ENCODE data around the gene SH3D21.

SH3D21 gene

DNA sequence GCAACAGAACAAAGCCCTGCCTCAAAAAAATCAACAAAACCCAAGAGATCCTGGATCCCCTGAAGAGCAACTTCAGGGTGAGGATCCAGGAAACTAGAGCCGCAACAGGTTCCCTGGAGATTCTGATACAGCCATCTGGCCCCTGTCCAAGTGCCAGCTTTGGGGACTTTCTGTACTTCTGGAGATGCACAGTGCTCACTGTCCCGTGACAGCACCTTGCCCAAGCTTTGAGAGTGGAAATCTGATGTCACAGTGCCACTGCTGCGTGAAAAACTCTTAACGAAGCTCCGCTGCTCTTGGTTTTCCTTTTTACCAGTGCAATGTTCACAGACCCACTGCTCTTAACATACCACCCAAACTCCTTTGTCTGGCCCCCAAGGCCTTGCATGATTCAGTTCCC, 53.2 kb downstream of the SH3D21 start:
- no peak for DNase-seq (ENCODE audit: low spot score)

DNA sequence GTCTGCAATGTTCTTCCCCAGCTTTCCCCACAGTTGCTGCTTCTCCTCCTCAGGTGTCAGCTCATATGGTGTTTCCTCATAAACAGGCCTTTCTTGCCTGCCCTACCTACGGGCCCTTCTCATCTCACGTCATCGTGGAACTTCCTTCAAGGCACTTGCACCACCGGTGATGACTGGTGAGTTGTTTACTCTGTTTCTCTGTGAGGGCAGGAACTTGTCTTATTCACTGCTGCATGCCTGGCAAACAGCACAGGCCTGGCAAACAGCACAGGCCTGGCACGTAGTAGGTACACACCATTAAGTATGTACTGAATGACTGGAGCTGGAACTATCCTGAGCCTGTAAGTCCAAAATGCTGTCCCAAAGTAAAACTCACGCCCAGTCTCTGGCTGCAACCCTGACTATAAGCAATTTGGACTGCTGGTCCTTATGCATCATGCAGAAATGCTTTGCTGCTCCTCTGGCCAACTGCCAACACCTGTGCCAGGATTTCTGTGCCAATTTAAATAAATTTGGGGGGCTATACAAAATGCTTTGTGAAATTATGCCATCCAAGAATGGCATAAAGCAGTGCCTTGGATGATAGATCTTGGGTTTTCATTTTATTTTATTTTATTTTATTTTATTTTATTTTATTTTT, 53.9 kb downstream of the SH3D21 start:
- DNase-seq (ENCODE audit: low spot score), result peak; percentile 32

GRCh38 chr1:36365381-36365780, 59.2 kb downstream of the SH3D21 start:
- DNase-seq (ENCODE audit: low spot score), result no peak

DNA sequence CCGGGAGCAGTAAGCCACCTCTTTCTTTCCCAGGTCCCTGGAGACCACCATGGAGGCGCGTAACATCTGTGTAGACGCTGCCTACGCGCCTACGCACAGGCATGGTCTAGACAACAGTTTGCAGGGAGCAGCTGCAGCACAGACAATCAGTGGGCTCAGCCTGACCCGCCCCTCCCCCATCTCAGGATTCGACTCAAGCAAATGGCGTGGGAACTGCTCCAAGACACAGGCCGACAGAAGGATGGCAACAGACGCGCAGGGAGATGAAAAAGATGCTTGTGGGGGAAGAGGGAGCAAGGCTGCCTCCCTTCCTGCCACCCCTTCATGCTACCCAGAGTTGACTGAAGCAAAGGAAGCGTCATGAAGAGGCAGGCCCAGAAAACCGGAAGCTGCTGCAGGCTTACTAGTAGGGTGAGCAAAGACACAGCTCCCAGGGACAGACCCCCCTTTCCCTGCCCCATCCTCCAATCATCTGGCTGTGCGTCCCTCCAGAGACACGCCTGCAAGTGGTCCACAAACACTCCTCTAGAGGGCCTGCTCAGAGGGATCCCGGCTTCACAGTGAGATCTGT, 60.0 kb downstream of the SH3D21 start:
- DNase-seq (ENCODE audit: low spot score), result peak; percentile 53

DNA sequence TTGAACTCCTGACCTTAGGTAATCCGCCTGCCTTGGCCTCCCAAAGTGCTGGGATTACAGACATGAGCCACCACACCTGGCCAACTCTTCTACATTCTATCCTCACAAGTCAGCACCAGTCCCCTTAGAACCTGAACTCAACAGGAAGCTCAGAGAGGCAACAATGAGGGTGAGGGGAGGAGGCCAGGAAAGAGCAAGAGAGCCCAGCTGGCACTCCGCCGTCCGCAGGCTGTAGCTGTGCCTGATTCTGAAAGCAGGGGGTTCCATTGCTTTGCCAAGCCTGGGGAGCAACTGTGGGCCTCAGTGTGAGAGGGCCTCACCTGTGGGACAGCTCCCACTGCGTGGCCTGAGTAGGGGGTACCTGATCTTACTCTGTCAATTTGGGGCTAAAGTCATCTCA, 60.9 kb downstream of the SH3D21 start:
- DNase-seq (ENCODE audit: low spot score), result peak; percentile 30

GRCh38 chr1:36367798-36368197, 61.6 kb downstream of the SH3D21 start:
- DNase-seq (ENCODE audit: low spot score), result no peak

DNA sequence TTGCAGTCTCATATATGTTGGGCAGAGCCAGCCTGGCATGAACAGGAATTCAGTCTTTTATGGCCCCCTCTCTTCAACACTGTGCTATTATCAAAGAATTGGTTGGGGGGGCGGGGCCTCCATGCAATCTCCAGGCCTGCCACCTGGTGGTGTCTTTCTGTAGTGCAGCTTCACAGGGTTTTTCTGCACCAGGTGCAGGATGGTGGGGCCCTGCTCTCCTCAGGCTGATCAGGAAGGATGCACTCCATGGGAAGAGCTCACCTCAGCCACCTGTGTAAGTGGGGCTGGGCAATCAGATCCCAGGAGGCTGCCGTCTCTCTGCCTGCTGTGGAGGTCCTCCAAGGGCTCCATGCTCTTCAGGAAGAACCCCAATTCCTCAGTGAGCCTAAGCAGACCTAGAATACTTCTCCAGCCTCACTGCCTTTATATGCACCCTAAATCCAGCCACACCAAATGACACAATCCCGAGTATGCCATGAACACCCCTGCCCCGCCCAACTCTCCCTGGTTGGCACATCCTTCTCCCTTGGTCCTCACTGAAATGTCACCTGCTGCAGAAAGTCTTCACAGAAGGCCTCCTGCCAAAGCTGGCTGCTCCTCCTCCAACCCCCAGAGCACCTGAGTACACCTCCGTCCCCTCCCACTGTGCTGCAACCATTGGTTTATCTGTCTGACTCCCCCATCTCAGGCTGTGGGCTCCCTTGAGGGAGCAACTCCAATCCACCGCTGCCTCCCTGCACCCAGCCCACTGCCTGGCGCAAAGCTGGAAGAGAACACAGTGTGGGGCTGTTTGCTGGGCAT, 63.1 kb downstream of the SH3D21 start:
- DNase-seq (ENCODE audit: low spot score), result peak; percentile 81
